Stimulated activated naive CD4-positive, alpha-beta T cell treated with Interleukin-2 at 50 U/mL for 16 hours (primary cell): Measurements from ENCODE around the gene MAP4K2.
A peak's percentile ranks its signal among the peaks of the same experiment; 100 is the strongest.

ENCODE experiments used
- DNase-seq: peaks from one replicate; lab custom pipeline; 2025; lab: John Stamatoyannopoulos, UW

The MAP4K2 gene

DNA sequence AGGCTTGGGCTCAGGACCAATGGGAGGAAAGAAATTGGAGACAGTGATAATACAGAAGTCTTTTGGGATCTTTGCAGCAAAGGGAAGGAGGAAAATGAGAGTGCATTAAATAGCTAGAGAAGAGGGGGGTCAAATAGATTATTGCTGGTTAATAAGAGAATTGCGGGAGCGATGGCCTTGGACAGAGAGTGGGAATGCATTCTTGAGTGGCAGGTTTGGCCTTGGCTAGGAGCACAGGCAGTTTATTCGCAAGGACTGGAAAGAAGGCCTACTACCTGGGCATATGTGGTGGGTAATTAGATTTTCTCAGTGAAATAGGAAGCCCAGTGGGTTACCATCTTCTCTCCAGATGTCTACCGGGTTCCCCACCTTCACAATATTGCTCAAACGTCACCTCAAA, 10.8 kb upstream of the MAP4K2 start:
- DNase-seq = no peak

DNA sequence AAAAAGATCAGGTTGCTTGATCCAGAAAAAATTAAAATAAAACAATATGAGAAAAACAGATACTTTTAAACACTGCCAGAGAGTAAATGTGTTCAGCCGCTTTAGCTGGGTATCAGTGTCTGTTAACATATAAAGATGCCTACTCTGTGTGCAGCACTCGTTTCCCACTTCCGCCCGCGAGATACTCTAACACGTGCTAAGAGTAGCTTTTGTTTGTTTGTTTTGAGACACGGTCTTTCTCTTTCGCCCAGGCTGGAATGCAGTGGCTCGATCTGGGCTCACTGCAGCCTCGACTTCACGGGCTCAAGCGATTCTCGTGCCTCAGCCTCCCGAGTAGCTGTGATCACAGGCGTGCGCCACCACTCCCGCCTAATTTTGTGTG, 7.9 kb upstream of the MAP4K2 start:
- no peak for DNase-seq

DNA sequence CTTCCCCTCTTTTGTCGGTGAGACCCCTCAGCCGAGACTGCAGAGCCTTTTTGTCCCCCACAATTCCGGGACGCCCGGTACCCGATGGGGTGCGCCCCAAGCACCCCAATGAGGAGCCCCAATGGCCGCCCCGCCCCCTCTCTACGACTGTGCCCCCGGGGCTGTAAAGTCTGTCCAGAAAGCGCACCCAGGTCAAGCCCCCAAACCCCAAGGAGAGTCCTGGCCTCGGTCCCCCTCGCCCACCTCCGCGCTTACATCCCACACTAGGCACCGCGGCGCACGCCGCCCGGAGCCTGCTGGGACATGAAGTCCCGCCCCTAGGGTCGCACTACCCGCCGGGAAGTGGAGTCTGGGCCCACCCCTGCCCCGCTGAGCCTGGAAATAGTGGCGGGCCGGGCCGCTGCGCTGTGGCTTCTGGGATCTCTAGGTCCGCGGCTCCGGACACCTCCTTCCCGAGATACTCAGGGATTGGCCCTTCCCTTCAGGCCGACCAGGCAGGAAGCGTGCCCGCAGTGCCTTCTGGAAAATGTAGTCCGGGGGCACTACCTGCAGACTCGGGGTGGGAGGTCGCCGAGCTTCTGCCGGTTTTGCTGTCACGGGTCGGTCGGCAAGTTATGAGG, 7.4 kb upstream of the MAP4K2 start, which contains the start of gene MEN1:
Gene MEN1 (minus strand): TSS at position 281 of the 620 bp plus-strand sequence. CDS start 442 bp downstream, outside the sequence.
- DNase-seq = peak; percentile 80

DNA sequence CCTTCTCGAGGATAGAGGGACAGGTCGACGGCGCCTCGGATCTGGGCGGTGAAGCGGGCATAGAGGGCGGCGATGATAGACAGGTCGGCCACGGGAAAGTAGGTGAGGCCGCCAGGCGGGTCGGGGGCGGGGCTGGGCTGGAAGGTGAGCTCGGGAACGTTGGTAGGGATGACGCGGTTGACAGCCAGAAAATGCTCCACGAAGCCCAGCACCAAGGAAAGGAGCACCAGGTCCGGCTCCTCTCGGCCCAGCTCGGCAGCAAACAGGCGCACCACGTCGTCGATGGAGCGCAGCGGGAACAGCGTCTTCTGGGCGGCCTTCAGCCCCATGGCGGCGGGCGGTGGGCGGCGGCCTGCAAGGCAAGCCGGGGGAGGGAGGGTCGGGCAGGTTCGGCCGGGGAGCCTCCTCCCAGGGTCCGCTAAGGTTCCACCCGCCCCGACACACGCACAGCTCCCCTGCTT, 6.8 kb upstream of the MAP4K2 start:
- DNase-seq = peak; percentile 37

DNA sequence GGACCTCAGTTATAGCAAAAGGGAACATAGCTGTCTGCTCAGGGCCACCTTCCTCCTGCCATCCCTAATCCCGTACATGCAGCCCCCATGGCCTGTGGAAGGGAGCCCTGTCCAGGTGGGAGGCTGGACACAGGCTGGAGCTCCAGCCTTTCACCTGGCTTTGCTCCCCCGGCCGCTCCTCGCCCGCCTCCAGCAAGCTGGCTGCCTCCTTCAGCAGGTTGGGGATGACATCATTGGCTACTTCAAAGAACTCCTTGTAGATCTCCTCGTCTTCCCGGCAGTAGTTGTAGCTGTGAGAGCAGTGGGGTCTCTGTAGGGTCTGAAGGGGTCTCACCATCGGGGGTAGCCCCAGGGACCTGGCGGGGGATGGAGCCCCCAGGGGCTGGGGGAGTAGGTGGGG, 2.5 kb upstream of the MAP4K2 start:
- no peak for DNase-seq

DNA sequence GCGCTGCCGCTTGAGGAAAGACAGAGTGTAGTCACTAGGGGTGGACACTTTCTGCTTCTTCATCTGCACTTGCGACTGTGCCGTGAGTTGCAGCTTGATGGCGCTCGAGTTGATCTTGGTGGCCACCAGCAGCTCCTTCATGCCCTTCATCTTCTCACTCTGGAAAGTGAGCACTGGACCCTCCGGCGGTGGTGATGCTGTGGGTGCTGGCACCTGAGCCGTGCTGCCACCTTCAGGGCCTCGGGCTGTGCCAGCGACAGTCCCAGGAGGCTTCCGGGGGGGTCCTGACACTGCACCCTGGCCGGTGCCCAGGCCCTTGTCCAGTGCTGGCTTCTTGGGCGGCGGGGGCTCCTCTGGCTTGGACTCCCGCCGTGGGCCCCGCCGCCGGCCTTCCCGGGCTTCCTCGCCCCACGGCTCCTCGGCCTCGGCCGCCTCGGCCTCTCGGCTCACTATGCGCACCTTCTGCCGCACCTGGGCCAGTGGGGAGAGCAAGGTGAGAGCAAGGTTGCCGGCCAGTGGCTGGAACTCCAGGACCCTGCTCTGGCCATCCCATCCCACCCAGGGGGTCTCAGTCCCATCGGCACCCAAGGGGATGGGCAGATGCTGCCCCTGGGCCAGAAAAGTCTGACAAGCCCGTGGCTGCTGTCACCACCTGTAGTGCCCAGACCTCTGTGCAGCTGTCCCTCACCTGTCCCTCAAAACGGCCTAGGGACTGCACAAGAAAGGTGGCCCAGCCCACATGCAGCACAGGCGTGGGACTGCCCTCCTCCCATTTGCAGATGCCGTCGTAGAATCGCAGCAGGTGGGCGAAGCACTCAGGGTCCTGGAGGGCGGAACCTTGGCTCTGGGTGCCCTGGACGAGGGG, 1.6 kb upstream of the MAP4K2 start:
- DNase-seq = no peak

DNA sequence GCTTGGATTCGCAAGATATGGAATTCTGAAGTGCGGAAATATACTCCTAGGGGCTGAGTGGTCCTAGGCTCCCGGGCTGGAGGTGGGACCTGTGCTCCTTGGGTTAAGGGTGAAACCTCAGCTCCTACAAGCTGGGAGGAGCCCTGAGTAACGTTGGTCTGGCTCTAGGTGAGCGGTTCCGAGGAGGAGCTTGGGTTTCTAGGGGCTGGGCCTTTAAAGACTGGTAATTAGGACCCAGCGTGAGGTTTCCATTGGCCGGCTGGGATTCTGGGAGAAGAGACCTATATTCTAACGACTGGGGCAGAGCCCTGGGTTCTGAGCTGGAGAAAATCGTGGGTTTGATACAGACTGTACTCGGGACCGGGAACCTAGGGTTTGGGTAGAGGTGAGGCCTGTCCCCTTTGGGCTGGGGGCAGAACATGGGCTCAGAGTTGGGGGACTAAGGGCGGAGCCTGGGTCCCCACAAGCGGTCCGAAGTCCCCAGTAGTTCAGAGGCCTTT, 882 bp upstream of the MAP4K2 start:
- no peak for DNase-seq

DNA sequence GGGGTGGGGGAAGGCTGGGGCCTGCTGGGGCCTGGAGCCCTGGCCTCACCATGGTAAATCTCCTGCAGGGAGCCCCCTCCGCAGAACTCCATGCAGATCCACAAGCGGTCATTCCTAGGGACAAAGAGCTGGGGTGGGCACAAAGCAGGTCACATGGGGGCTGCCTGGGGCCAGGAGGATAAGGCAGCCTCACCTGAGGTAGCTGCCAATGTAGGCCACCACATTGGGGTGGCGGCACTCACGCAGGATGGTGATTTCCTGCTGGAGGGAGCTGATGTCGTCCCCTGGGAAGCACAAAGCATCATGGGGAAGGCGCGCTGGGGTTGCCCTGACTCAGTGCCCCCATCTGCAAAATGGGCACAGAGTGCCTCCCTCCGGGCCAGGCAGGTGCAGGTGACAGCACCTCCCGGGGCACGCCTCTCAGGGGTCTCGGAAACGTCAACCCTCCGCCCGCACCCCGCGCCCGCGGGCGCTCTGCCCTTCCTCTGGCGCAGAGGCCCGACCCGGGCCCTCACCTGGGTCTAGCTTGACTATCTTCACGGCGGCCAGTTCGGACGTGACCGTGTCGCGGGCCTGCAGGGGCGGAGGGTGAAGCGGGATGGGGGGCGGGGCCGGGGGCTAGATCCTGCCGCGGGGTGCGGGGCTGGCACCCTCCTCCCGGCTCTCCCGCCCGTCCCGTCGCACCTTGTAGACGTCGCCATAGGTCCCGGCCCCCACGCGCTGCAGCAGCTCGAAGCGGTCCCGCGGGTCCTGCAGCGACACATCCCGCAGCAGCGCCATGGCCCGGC, 450 bp downstream of the MAP4K2 start:
- DNase-seq = peak; percentile 59

DNA sequence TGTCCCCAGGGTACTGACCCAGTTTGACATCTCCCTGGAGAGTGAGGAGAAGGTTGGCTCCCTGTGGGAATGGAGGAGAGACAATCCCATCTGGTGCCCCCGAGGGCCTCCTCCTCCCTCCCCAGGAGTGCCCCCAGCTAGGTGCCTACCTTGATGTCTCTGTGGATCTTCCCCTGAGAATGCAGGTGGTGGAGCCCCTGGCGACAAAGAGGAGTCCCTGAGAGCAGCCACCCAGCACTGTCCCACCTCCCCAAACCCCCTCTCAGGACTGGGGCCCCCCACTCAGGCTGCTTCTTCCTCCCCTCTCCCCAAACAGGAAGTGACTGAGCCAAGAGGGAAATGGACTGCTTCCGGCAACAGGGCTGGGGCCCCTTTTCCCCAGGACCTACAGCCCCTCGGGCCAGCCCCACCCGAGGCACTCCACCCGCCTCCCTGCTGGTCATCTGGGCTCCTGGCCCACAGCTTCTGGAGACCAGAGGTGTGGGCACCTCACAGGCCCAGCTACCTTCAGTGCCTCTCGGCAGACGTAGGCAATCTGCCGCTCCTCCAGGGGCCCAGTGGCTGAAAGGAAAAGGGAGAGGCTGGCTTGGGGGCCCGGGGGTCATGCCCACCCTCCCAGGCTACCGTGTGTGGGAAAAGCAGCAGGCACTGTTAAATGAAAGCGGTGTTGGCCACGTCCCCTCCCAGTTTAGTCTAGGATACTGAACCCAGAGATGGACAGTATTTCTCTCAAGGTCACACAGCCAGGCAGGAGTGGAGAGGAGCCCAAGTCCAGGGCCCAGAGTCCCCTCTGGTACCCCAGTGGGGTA, 1.2 kb downstream of the MAP4K2 start:
- no peak for DNase-seq

DNA sequence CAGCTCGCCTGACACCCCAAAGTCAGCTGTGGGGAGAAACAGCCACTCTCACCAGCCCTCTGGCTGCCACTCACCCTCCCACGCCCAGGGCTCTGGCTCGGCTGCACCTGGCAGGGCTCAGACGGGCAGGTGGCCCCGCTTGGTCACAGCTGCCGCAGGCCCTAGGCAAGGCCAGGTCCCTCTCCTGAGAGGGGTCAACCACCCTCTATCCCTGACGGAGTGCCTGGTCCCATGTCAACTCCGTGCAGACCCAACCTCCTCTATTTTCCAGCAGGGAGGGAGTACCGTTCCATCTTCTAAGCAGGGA, 1.9 kb downstream of the MAP4K2 start:
- no peak for DNase-seq

DNA sequence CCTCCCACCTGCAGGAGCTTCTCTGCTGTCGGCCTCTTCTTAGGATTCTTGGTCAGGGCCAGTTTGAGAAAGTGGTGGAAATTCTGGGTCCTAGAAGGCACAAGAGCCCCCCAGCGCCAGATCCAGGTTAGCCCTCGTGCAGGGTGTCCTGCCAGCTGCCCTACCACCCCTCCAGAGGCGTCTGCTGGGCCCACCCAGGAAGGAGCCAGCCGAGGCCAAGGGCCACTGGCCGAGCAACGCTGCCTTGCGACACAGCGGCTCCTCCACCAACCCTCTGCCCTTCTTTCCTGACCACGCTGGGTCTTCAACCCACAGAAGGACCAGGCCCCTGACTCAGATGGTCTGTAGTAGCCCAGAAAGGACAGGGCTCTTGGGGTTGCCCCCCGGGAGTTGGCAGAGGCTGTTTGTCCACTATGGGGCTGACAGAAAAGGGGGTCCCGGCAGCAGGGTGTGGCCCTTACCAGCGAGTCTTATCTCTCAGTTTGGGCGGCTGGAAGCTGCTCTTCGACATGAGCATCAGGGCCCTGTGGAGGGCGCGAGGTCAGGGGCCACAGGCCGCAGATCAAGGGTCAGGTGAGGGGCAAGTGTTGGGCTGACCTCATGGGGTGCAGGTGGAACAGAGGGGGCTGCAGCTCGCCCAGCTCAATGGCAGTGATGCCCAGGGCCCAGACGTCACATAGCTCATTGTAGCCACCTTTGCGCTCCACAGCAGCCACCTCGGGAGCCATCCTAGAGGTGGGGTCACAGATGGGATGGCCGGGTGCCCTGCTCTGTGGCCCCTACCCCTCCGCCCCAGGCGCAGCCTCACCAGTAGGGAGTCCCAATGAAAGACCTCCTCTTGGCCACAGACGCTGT, 2.5 kb downstream of the MAP4K2 start:
- no peak for DNase-seq

DNA sequence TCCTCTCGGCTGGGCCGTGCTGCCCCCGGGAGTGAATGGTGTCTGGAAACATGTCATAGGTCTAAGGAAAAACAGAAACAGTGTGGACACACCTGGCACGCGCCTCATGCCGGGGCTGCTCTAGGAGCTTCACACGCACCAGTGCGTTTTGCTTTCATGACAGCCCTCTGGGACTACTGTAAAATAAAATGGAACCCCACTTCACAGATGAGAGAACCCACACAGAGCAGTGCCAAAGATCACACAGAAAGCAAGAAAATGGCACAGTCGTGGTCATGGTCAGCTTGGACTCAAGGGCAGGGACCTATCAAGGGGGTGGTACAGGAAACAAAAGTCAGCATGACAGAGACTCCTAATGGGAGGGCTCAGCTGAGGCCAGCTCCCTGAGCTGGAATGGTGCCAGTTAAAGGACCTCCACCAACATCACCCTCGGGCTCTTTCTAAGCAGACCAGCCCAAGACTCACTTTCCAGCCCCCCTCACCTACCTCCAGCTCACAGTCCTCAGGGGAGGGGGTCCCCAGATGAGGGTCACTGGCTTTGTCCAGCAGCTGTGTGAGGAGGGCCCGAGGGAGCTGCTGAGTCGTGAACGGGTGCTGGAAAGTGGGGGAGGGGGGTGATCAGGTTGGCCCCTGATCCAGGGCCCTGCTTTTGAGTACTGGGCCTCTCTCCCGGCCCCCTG, 3.3 kb downstream of the MAP4K2 start:
- no peak for DNase-seq

DNA sequence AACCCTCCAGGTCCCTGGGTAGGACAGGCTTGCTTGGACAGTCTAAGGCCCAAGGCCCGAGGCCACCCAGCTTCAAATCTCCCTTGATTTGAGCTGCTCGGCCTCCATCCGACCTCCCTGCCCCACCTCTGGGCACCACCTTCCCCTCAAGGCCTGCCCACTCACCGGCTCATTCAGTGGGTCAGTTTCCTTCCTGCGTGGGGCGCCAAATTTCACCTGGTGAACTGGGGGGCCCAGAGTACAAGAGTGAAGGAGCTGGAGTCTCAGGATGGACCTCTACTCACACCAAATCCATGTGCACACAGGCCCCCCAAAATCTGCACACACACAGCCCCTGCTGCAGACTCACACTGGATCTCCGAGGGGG, 3.8 kb downstream of the MAP4K2 start:
- DNase-seq = no peak

DNA sequence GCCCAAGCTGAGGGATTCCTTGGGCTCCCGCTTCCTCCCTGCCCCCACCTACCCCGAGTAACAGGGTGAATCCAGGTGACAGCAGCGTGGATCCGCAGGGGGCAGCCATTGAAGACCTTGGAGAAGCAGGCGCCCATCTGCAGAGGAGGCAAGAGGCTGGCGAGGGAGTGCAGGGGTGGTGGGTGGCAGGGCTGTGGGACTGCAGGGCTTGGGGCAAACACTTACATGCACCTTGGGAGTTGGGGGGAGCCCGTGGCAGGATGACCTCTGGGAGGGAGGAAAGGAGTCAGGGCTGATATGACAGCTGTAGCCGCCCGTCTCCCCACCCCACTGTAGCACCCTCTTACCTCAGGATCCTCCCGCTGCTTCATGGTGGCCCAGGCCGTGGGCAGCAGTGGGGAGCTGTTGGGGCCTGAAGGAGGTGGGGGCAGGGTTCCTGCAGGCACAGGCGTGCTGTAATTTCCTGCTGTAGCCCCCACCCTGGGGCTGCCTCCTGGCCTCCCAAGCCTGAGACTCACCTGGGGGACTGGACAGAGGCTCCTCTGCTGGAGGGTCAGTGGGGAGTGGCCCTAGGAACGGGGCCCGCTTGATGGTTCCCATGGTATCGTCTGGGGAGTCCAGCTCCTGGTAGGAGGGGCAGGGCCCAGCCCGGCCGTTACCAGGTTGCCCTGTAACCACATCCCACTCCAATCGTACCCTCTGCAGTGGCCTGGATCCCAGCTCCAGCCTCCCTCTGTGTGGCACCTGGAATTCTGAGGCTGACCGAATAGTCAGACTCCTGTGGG, 6.1 kb downstream of the MAP4K2 start:
- DNase-seq = no peak

DNA sequence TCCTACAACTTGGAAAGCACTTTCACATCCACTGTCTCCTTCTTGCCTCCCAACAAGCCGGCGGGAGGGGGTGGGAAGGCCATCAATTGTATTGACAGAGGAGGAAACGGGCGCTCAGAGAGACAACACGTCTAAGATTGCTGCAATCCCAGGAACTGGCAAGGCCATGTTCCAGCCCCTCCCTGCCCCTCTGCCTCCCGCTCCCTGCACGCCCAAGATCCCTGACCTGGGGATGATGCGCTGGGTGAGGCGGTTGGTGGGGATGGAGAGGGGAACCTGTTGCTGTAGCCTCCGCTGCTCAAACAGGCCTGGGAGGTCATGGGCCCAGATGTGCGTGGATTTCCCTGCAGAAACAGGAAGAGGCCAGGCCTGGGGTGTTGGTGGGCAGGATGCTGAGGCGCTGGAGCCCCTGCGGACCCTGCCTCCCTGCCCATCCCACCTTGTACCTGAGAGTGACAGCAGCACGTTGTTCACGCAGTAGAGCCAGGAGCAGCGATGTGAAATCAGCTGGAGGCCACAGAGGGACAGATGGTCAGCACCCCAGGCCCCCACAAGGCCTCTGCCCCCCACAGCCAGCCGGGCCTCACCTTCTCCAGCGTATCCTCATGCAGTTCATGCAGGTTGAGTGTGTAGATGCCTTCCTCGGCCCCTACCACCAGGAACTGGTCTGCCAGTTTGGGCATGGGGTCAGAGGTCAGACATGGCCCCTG, 6.8 kb downstream of the MAP4K2 start:
- no peak for DNase-seq

DNA sequence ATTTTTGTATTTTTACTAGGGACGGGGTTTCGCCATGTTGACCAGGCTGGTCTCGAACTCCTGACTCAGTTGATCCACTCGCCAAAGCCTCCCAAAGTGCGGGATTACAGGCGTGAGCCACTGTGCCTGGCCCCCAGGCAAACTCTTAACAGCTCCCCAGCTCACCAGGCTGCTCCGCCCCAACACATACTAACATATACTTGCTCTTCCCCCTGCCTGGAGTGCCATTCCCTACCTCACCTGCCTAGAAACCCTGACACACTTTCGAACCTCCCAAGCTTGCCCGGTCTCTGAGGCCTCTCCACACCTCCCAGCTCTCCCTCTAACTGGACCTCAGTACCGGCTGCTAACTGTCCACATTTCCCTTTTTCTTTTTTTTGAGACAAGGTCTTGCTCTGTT, 8.5 kb downstream of the MAP4K2 start:
- DNase-seq = no peak

DNA sequence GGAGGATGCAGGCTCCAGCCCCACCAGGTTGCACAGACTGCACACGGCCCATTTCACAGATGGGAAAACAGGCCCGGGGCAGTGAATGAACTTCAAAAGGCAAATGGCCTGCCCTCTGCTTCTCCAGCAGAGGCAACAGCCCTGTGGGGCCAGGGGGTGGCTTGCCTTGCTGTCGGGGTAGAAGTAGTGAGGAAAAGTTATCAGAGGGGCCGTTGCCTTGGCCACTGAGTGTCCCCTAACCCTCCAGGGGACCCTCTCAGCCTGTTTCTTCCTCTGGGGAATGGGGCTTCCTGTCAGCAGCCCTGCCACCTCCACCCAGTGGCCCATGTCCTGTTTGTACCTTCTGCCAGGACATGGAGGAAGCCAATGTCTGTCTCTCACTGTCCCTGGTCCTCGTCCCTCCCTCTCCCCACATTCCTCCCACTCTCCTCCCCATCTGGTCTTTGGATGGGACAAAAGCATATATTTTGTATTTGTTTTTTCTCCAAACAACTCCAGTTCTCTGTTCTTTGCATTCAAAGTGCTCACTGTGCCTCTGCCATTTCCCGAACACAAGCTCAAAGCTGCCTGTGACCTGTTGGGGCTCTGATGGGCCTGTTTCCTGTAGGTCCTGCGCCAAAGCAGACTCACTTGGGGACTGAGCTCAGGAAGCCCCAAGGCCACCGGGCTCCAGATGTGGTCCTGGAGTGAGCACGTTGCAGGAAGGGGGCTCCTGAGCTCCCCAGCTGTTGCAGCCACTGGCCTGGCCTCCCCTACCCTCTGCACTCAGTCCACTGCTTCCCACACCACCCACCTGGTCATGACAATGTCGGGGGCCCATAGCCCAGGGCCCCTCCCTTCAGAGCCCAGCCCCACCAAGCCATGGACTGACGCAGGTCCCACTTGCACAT, 9.5 kb downstream of the MAP4K2 start:
- DNase-seq = no peak

DNA sequence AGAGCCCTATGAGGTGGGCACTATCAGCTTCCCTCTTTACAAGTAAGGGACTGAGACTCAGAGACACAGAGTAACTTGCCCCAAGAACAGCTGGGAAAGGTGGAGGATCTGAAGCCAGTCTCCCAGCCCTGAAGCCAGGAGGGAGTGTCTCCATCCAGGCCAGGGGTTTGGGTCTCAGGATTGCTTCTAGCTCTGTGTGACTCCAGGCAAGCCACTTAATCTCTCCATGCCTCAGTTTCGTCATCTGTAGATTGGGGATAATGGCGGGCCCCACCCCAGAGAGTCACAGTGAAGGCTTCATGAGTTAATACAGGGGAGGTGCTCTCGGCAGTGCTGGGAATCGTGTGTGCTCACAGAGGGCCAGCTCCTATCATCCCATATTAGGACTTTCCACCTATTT, 10.5 kb downstream of the MAP4K2 start:
- DNase-seq = no peak
